ENCODE results near the gene ZNF697.

ZNF697 gene

DNA sequence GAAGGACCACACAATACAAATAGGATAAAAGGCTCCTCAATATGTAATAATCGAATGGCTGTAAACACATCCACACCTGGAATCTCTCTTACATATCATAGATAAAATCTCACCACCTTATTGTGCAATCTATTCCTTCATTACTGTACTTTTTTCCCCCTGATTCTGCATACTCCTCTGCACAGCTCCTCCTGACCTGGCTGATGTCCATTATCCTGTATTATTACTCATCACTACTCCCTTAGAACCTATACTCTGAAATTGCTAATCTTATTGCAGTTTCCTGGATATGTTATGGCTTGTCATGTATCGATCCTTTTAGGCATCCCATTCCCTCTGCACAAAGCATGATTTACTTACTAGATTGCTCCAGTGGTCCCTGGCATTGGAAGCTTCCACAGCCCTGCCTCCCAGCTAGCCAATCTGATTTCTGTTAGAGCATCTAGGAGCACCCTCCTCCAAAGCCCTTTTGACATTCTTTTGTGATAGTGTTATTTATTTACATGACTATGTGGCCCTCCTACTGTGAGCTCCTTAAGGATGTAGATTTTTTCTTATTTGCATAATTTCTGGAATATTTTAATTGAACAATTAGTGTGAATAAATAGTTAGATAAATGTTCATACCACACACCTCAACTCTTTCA is 39.5 kb upstream of the ZNF697 start:
- no peak overlapping the region for H2AK5ac ChIP-seq (ENCODE audit: low read length)
- no CpG with 5 or more reads among the region's 2 CpGs for WGBS (ENCODE audit: extremely low coverage, insufficient coverage, low lambda C conversion rate)
- no peak overlapping the region for H4K8ac ChIP-seq (ENCODE audit: low read depth, low read length)
- no peak overlapping the region for H2BK15ac ChIP-seq (replicated peaks; ENCODE audit: low read depth)
- peaks cover 7% of the 10 kb centered on the region for H3K4me1 ChIP-seq (ENCODE audit: control insufficient read depth, low read depth, low read length)
- no peaks in the 10 kb centered on the region for H3K27me3 ChIP-seq (ENCODE audit: insufficient read depth, low read length, poor library complexity)
- peak; percentile 68 for DNase-seq
- H3K56ac ChIP-seq (ENCODE audit: low read length): no peak overlapping the region
- H3K27ac ChIP-seq (ENCODE audit: low read depth, low read length): no peak overlapping the region
- no peak overlapping the region for H3K4me3 ChIP-seq (ENCODE audit: low read length)
- H2BK5ac ChIP-seq (ENCODE audit: low read length): no peak overlapping the region
- H3K79me2 ChIP-seq (ENCODE audit: control insufficient read depth, insufficient read depth, low read length): no peaks in the 10 kb centered on the region
- no peak overlapping the region for H3K18ac ChIP-seq (ENCODE audit: low read length)
- H3K23ac ChIP-seq (ENCODE audit: low read length): no peak overlapping the region
- no peaks in the 10 kb centered on the region for H3K36me3 ChIP-seq (ENCODE audit: control insufficient read depth, insufficient read depth, low read length)
- no peaks in the 10 kb centered on the region for H3K79me1 ChIP-seq (ENCODE audit: low read length)
- H4K5ac ChIP-seq (ENCODE audit: low read length): no peak overlapping the region
- H2BK120ac ChIP-seq (ENCODE audit: low read depth, low read length): no peak overlapping the region
- H3K4me2 ChIP-seq (ENCODE audit: low read length): no peak overlapping the region
- no peak overlapping the region for H3K9ac ChIP-seq (ENCODE audit: low read length)
- H3K4ac ChIP-seq (ENCODE audit: low read depth, low read length): no peak overlapping the region

DNA sequence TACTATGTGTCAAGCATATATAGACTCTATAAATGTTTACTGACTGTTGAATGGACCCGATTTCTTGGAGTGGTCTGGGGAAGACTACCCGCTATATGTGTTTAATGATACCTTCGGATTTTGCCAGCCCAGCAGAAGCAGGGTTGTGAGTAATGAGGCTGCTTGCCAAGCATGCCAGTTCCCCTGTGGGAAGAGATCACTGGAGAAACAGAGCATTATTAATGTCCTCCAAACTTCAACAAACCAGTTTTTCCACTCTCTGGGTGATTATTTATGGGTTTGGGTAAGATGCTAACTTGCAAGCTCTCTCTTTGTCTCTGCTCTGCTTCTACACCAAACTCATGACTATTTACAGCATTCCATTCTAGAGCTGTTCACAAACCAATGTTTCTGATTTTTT is 38.6 kb upstream of the ZNF697 start:
- peaks cover 7% of the 10 kb centered on the region for H3K4me1 ChIP-seq (ENCODE audit: control insufficient read depth, low read depth, low read length)
- no peak overlapping the region for H3K4me3 ChIP-seq (ENCODE audit: low read length)
- no peak overlapping the region for H2BK15ac ChIP-seq (replicated peaks; ENCODE audit: low read depth)
- H2AK5ac ChIP-seq (ENCODE audit: low read length): no peak overlapping the region
- no peak overlapping the region for H3K4me2 ChIP-seq (ENCODE audit: low read length)
- H3K9ac ChIP-seq (ENCODE audit: low read length): no peak overlapping the region
- DNase-seq: peak; percentile 15
- H3K27ac ChIP-seq (ENCODE audit: low read depth, low read length): no peak overlapping the region
- no CpG with 5 or more reads among the region's 3 CpGs for WGBS (ENCODE audit: extremely low coverage, insufficient coverage, low lambda C conversion rate)
- no peak overlapping the region for H3K18ac ChIP-seq (ENCODE audit: low read length)
- no peak overlapping the region for H2BK120ac ChIP-seq (ENCODE audit: low read depth, low read length)
- no peak overlapping the region for H2BK5ac ChIP-seq (ENCODE audit: low read length)
- H3K79me2 ChIP-seq (ENCODE audit: control insufficient read depth, insufficient read depth, low read length): no peaks in the 10 kb centered on the region
- no peaks in the 10 kb centered on the region for H3K79me1 ChIP-seq (ENCODE audit: low read length)
- H3K36me3 ChIP-seq (ENCODE audit: control insufficient read depth, insufficient read depth, low read length): no peaks in the 10 kb centered on the region
- H3K23ac ChIP-seq (ENCODE audit: low read length): no peak overlapping the region
- no peak overlapping the region for H3K56ac ChIP-seq (ENCODE audit: low read length)
- no peak overlapping the region for H4K5ac ChIP-seq (ENCODE audit: low read length)
- no peaks in the 10 kb centered on the region for H3K27me3 ChIP-seq (ENCODE audit: insufficient read depth, low read length, poor library complexity)
- no peak overlapping the region for H4K8ac ChIP-seq (ENCODE audit: low read depth, low read length)
- no peak overlapping the region for H3K4ac ChIP-seq (ENCODE audit: low read depth, low read length)

DNA sequence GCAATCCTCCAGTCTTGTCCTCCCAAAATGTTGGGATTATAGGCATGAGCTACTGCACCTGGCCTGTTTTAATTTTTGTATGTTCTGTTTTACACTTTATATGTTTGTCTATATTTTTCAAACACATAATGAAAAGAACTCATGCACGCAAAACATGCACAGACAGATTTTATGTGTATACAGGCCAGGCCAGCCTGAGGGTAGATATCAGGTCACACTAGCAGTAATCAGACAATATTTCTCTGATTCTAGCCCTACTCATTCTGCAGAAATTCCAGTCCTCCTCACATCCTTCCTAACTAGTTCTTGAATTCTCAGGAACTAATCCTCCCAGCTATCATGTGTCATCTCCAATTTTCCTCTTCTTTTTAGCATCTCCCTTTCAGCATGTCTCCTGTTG is 35.8 kb upstream of the ZNF697 start:
- no peak overlapping the region for H3K23ac ChIP-seq (ENCODE audit: low read length)
- H2BK15ac ChIP-seq (replicated peaks; ENCODE audit: low read depth): no peak overlapping the region
- H3K4me3 ChIP-seq (ENCODE audit: low read length): no peak overlapping the region
- no peak overlapping the region for H3K4ac ChIP-seq (ENCODE audit: low read depth, low read length)
- H2BK5ac ChIP-seq (ENCODE audit: low read length): no peak overlapping the region
- H3K56ac ChIP-seq (ENCODE audit: low read length): no peak overlapping the region
- no peak overlapping the region for H3K18ac ChIP-seq (ENCODE audit: low read length)
- no peak overlapping the region for H4K5ac ChIP-seq (ENCODE audit: low read length)
- no peak overlapping the region for H3K4me2 ChIP-seq (ENCODE audit: low read length)
- DNase-seq: no peak
- H4K8ac ChIP-seq (ENCODE audit: low read depth, low read length): no peak overlapping the region
- H3K36me3 ChIP-seq (ENCODE audit: control insufficient read depth, insufficient read depth, low read length): no peaks in the 10 kb centered on the region
- H2AK5ac ChIP-seq (ENCODE audit: low read length): no peak overlapping the region
- no peaks in the 10 kb centered on the region for H3K27me3 ChIP-seq (ENCODE audit: insufficient read depth, low read length, poor library complexity)
- no peak overlapping the region for H3K9ac ChIP-seq (ENCODE audit: low read length)
- H3K79me1 ChIP-seq (ENCODE audit: low read length): no peaks in the 10 kb centered on the region
- H3K79me2 ChIP-seq (ENCODE audit: control insufficient read depth, insufficient read depth, low read length): no peaks in the 10 kb centered on the region
- peaks cover 13% of the 10 kb centered on the region for H3K4me1 ChIP-seq (ENCODE audit: control insufficient read depth, low read depth, low read length)
- WGBS (ENCODE audit: extremely low coverage, insufficient coverage, low lambda C conversion rate): no CpG with 5 or more reads among the region's 1 CpG
- H3K27ac ChIP-seq (ENCODE audit: low read depth, low read length): no peak overlapping the region
- H2BK120ac ChIP-seq (ENCODE audit: low read depth, low read length): no peak overlapping the region

DNA sequence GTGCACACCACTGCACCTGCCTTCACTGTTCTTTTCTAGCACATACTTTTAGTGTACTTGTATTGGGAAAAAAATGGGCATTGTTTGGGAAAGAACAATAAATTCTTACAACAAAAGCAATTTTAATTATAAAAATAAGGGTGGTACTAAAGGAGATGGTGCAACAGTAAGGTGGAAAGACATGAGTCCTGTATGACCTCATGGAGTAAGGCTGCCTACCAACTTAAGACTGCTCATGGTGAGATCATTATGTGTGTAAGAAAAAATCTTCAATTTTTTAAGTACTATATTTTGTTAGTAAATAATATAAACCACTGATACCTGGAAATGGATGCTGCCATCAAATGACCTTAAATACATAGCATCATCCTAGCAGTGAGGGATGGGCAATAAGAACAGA is 34.1 kb upstream of the ZNF697 start:
- H4K8ac ChIP-seq (ENCODE audit: low read depth, low read length): no peak overlapping the region
- no peak overlapping the region for H2BK120ac ChIP-seq (ENCODE audit: low read depth, low read length)
- H3K9ac ChIP-seq (ENCODE audit: low read length): no peak overlapping the region
- no peaks in the 10 kb centered on the region for H3K27me3 ChIP-seq (ENCODE audit: insufficient read depth, low read length, poor library complexity)
- no peaks in the 10 kb centered on the region for H3K36me3 ChIP-seq (ENCODE audit: control insufficient read depth, insufficient read depth, low read length)
- no peak overlapping the region for H2BK5ac ChIP-seq (ENCODE audit: low read length)
- H3K23ac ChIP-seq (ENCODE audit: low read length): no peak overlapping the region
- H3K79me1 ChIP-seq (ENCODE audit: low read length): no peaks in the 10 kb centered on the region
- no peak overlapping the region for H2BK15ac ChIP-seq (replicated peaks; ENCODE audit: low read depth)
- H2AK5ac ChIP-seq (ENCODE audit: low read length): no peak overlapping the region
- no peak overlapping the region for H3K18ac ChIP-seq (ENCODE audit: low read length)
- H3K27ac ChIP-seq (ENCODE audit: low read depth, low read length): no peak overlapping the region
- H3K4ac ChIP-seq (ENCODE audit: low read depth, low read length): no peak overlapping the region
- DNase-seq: no peak
- peaks cover 10% of the 10 kb centered on the region for H3K4me1 ChIP-seq (ENCODE audit: control insufficient read depth, low read depth, low read length)
- no peak overlapping the region for H3K4me3 ChIP-seq (ENCODE audit: low read length)
- no peak overlapping the region for H3K4me2 ChIP-seq (ENCODE audit: low read length)
- H3K79me2 ChIP-seq (ENCODE audit: control insufficient read depth, insufficient read depth, low read length): no peaks in the 10 kb centered on the region
- H4K5ac ChIP-seq (ENCODE audit: low read length): no peak overlapping the region
- no peak overlapping the region for H3K56ac ChIP-seq (ENCODE audit: low read length)

- no peak overlapping the region for H3K23ac ChIP-seq (ENCODE audit: low read length)
- no peak overlapping the region for H2BK5ac ChIP-seq (ENCODE audit: low read length)
- H3K4me2 ChIP-seq (ENCODE audit: low read length): no peak overlapping the region
- no peak overlapping the region for H3K4me3 ChIP-seq (ENCODE audit: low read length)
- no peak overlapping the region for H4K8ac ChIP-seq (ENCODE audit: low read depth, low read length)
- H3K4ac ChIP-seq (ENCODE audit: low read depth, low read length): no peak overlapping the region
- H3K27me3 ChIP-seq (ENCODE audit: insufficient read depth, low read length, poor library complexity): no peaks in the 10 kb centered on the region
- no peak overlapping the region for H2BK120ac ChIP-seq (ENCODE audit: low read depth, low read length)
- no peak overlapping the region for H3K56ac ChIP-seq (ENCODE audit: low read length)
- H3K27ac ChIP-seq (ENCODE audit: low read depth, low read length): no peak overlapping the region
- no peak overlapping the region for H3K18ac ChIP-seq (ENCODE audit: low read length)
- H4K5ac ChIP-seq (ENCODE audit: low read length): no peak overlapping the region
- WGBS (ENCODE audit: extremely low coverage, insufficient coverage, low lambda C conversion rate): no CpG with 5 or more reads among the region's 2 CpGs
- no peak overlapping the region for H2AK5ac ChIP-seq (ENCODE audit: low read length)
- H3K79me1 ChIP-seq (ENCODE audit: low read length): no peaks in the 10 kb centered on the region
- H3K4me1 ChIP-seq (ENCODE audit: control insufficient read depth, low read depth, low read length): peaks cover 6% of the 10 kb centered on the region
- H3K9ac ChIP-seq (ENCODE audit: low read length): no peak overlapping the region
- no peak overlapping the region for H2BK15ac ChIP-seq (replicated peaks; ENCODE audit: low read depth)
- no peaks in the 10 kb centered on the region for H3K79me2 ChIP-seq (ENCODE audit: control insufficient read depth, insufficient read depth, low read length)
- no peaks in the 10 kb centered on the region for H3K36me3 ChIP-seq (ENCODE audit: control insufficient read depth, insufficient read depth, low read length)
- DNase-seq: no peak
These were observed 33.5 kb upstream of the ZNF697 start for GRCh38 chr1:119681560-119681959.

DNA sequence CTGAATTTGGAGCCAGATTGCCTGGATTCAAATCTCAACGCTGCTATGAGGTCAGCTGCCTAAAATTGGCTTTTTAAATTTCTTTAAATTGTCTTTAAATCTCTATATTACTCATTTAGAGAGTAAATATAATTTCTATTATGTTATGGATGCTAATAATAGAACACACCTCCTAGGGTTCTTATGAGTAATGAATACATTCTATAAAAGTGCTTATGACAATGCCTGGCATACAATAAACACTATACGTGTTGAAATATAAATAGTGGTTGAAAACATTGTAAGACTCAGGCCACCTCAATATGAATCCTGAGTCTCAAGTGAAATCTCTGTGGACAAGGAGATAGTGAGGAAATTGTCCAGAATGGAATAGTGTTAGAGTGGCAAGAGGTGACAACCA is 32.7 kb upstream of the ZNF697 start:
- Histone ChIP-seq H3K4ac (ENCODE audit: low read depth, low read length) (no peak overlapping the region), H3K18ac (ENCODE audit: low read length) (no peak overlapping the region), H3K79me1 (ENCODE audit: low read length) (no peaks in the 10 kb centered on the region), H3K36me3 (ENCODE audit: control insufficient read depth, insufficient read depth, low read length) (no peaks in the 10 kb centered on the region), H2BK5ac (ENCODE audit: low read length) (no peak overlapping the region), H3K23ac (ENCODE audit: low read length) (no peak overlapping the region), H3K4me2 (ENCODE audit: low read length) (no peak overlapping the region), H3K56ac (ENCODE audit: low read length) (no peak overlapping the region), H3K79me2 (ENCODE audit: control insufficient read depth, insufficient read depth, low read length) (no peaks in the 10 kb centered on the region), H3K4me1 (ENCODE audit: control insufficient read depth, low read depth, low read length) (peaks cover 8% of the 10 kb centered on the region), H2BK15ac (replicated peaks; ENCODE audit: low read depth) (no peak overlapping the region), H3K27ac (ENCODE audit: low read depth, low read length) (no peak overlapping the region), H2BK120ac (ENCODE audit: low read depth, low read length) (no peak overlapping the region), H3K27me3 (ENCODE audit: insufficient read depth, low read length, poor library complexity) (no peaks in the 10 kb centered on the region), H4K8ac (ENCODE audit: low read depth, low read length) (no peak overlapping the region), H3K4me3 (ENCODE audit: low read length) (no peak overlapping the region), H2AK5ac (ENCODE audit: low read length) (no peak overlapping the region), H3K9ac (ENCODE audit: low read length) (no peak overlapping the region), H4K5ac (ENCODE audit: low read length) (no peak overlapping the region)
- no CpG with 5 or more reads among the region's 2 CpGs for WGBS (ENCODE audit: extremely low coverage, insufficient coverage, low lambda C conversion rate)
- no peak for DNase-seq
